Spleen (tissue), 11 donors: Measurements from ENCODE around the gene TUBGCP2. TPM values are rescaled to one million over a fixed set of nuclear protein-coding genes. Genes with fewer than 3 reads are reported as not detected.

Experiments used
- DNase-seq: peaks from one replicate; pipeline ENCODE4 v3.0.0-alpha.2; 2020
- H3K27ac ChIP-seq, 8 donors: fragments of 200-600 bp; sonication (generic) in 7 of 8; 1 replicate in 4 of 8; 2 replicates in 4 of 8; pipeline versions ENCODE4 v1.5.0 to v1.8.0; 2016 to 2021; ENCODE audit warnings: inconsistent platforms in 4 of 8, mild to moderate bottlenecking in 4 of 8, moderate library complexity in 1 of 8
- H3K27me3 ChIP-seq, 7 donors: fragments of 200-600 bp; sonication (generic) in 6 of 7; replicated peaks in 1 of 7; 1 replicate in 4 of 7; 2 replicates in 3 of 7; pipeline versions ENCODE4 v1.5.0 to v1.8.0; 2016 to 2021; ENCODE audit warnings: inconsistent platforms in 3 of 7, mild to moderate bottlenecking in 1 of 7
- H3K36me3 ChIP-seq, 6 donors: fragments of 200-600 bp; sonication (generic) in 5 of 6; 1 replicate in 4 of 6; 2 replicates in 2 of 6; pipeline versions ENCODE4 v1.5.0 to v1.8.0; 2016 to 2021; ENCODE audit warnings: inconsistent platforms in 2 of 6
- H3K4me1 ChIP-seq, 6 donors: fragments of 200-600 bp; sonication (generic) in 5 of 6; 1 replicate in 3 of 6; 2 replicates in 3 of 6; pipeline versions ENCODE4 v1.5.0 to v1.8.0; 2016 to 2021; ENCODE audit warnings: inconsistent platforms in 3 of 6
- H3K4me3 ChIP-seq, 8 donors: fragments of 200-600 bp; sonication (generic) in 7 of 8; 1 replicate in 4 of 8; 2 replicates in 4 of 8; pipeline versions ENCODE4 v1.5.0 to v1.8.0; 2016 to 2021; ENCODE audit warnings: inconsistent platforms in 4 of 8, mild to moderate bottlenecking in 4 of 8, moderate library complexity in 2 of 8
- H3K9me3 ChIP-seq, 8 donors: fragments of 200-600 bp; sonication (generic) in 7 of 8; 1 replicate in 4 of 8; 2 replicates in 4 of 8; pipeline versions ENCODE4 v1.5.0 to v1.8.0; 2016 to 2021; ENCODE audit warnings: inconsistent platforms in 4 of 8
- POLR2A ChIP-seq, 3 donors: fragments of 450-650 bp; IDR thresholded peaks; one replicate each; pipeline ENCODE4 v1.5.1; 2017; ENCODE audit warnings: antibody characterized with exemption in 3 of 3, mild to moderate bottlenecking in 1 of 3
- POLR2AphosphoS5 ChIP-seq, 3 donors: sonication (generic); formaldehyde crosslinking; IDR thresholded peaks; one replicate each; pipeline ENCODE4 v1.5.1; 2017; ENCODE audit warnings: antibody characterized with exemption in 3 of 3
- WGBS, 5 donors: extraction: QIAGEN DNeasy Blood & Tissue Kit in 3 of 5; methylation state at CpG; one replicate each; pipeline versions ENCODE4 v1.1.5 to v1.1.7; 2013 to 2018; 5-methylcytosine and 5-hydroxymethylcytosine counted together
- intact Hi-C: fragments of 100-400 bp; cut with DNase I; formaldehyde crosslinking; loops from one replicate; pipeline ENCODE4 v1.15.0; 2023; ENCODE audit warnings: low total_unique reads
- polyA plus RNA-seq, 3 donors: library from polyadenylated mRNA; stranded (reverse); fragments of 200-250 nt; gene quantifications; one replicate each; pipeline ENCODE4 v1.2.1, GENCODE V29; 2013
- total RNA-seq, 7 donors: library from RNA; depleted of rRNA in 3 of 7; stranded (reverse); fragments of >200 nt in 3 of 7; fragmentation: NEBNext Ultra II Directional in 4 of 7; extraction: Animal tissue kit (Norgen Biotek cat#: 25700) in 4 of 7; gene quantifications; one replicate each; pipeline versions ENCODE4 v1.1.0 to v1.2.1, GENCODE V29; 2016 to 2021
- TF ChIP-seq, protein P1 (sequence below), 11 experiments: fragments of 200-600 bp in 7 of 11; fragments of 450-650 bp in 4 of 11; sonication (generic) in 4 of 11; IDR thresholded peaks in 8 of 11; conservative IDR thresholded peaks in 3 of 11; 1 replicate in 7 of 11; 2 replicates in 4 of 11; pipeline versions ENCODE4 v1.4.0 to v1.8.0; 2016 to 2021; ENCODE audit warnings: antibody characterized with exemption in 11 of 11, inconsistent platforms in 4 of 11, mild to moderate bottlenecking in 1 of 11
- donor health status: healthy with polysubstance abuse.
- donor health status: DM: no; HTN: no; CAD: no; lungs with moderate emphysema.
- donor health status: DM: no; HTN: no; CAD: no.
- donor health status: Bipolar disorder and iron deficiency.
- donor health status: healthy.
- donor health status: DM: no; HTN: no; CAD: no.
- donor health status: DM: yes; HTN: yes; CAD: no.

Gene TUBGCP2
- total and polyA plus RNA-seq, 10 donors: 40.2 to 201 (median 57.6) TPM

DNA sequence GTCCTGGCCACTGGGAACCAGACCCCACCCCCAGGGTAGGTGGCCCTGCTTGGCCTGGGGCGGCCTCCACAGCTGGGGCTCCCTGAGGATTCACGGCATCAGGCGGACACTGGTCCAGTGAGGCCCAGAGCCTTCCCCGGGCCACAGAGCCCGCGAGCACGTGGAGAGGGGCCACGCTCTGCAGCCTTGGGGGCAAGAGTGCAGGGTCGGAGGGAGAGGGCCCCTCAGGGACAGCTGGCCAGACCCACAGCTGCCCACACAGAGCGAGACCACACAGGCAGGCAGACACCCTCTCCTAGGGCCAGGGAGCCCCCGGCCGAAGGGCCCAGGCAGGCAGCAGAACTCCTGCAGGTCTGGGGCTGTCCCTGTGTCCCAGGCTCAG is 60.3 kb downstream of the TUBGCP2 start:
- no peak overlapping the region for H3K27ac ChIP-seq
- TF ChIP-seq POLR2A (IDR thresholded peaks at IDR 0.05): no peak
- TF ChIP-seq, protein P1, sequence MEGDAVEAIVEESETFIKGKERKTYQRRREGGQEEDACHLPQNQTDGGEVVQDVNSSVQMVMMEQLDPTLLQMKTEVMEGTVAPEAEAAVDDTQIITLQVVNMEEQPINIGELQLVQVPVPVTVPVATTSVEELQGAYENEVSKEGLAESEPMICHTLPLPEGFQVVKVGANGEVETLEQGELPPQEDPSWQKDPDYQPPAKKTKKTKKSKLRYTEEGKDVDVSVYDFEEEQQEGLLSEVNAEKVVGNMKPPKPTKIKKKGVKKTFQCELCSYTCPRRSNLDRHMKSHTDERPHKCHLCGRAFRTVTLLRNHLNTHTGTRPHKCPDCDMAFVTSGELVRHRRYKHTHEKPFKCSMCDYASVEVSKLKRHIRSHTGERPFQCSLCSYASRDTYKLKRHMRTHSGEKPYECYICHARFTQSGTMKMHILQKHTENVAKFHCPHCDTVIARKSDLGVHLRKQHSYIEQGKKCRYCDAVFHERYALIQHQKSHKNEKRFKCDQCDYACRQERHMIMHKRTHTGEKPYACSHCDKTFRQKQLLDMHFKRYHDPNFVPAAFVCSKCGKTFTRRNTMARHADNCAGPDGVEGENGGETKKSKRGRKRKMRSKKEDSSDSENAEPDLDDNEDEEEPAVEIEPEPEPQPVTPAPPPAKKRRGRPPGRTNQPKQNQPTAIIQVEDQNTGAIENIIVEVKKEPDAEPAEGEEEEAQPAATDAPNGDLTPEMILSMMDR (IDR thresholded peaks at IDR 0.05 in 8 of 11, conservative IDR thresholded peaks at IDR 0.05 in 3 of 11): no peak
- TF ChIP-seq POLR2AphosphoS5 (IDR thresholded peaks at IDR 0.05): no peak
- H3K4me3 ChIP-seq: no peak overlapping the region
- peaks cover 0 to 6% (median 0%) of the 10 kb centered on the region in 6 donors for H3K4me1 ChIP-seq
- no peaks in the 10 kb centered on the region for H3K9me3 ChIP-seq
- no peaks in the 10 kb centered on the region for H3K36me3 ChIP-seq
- no peak for DNase-seq
- intact Hi-C loops: no loop called here
- H3K27me3 ChIP-seq: peaks cover 0 to 78% (median 33%) of the 10 kb centered on the region in 7 donors
- 80 to 93% (median 90%) methylated on average over 1 to 12 of the region's 12 CpGs for WGBS, 5 donors

DNA sequence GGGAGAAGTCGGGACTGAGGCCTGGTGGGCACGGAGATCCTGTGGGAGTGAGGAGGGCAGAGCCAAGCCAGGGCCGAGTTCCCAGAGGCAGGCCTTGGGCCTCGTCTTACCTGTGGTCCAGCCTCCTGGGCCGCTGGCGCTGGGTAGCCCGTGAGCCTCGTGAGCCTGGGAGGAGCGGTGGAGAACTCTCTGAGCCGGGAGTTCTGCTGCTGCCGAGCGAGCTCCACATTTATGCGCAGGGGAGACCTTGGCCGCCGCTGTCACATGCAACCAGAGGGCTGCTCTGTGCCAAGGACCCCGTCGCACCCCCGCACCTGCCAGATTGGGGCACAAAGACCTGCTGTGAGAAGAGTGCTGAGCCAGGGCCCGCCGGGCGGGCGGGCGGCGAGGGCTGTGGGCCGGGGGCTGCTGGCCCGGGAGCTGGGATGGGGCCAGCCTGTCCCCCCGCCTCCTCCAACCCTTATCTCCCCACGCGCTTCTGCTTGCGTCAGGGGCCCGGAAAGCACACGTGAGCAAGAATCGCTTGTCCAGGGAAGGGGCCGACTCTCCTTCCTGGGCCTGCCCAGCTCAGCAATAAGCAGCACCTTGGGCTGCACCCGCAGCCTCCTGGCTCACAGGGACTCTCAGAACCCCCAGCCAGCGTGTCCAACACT is 60.9 kb downstream of the TUBGCP2 start:
- Histone ChIP-seq H3K27me3 (peaks cover 0 to 80% (median 33%) of the 10 kb centered on the region in 7 donors), H3K9me3 (no peaks in the 10 kb centered on the region), H3K36me3 (no peaks in the 10 kb centered on the region), H3K4me3 (no peak overlapping the region), H3K27ac (no peak overlapping the region), H3K4me1 (peaks cover 0 to 4% (median 0%) of the 10 kb centered on the region in 6 donors)
- TF ChIP-seq POLR2AphosphoS5 (IDR thresholded peaks at IDR 0.05) (no peak), POLR2A (IDR thresholded peaks at IDR 0.05) (no peak)
- TF ChIP-seq, protein P1 (IDR thresholded peaks at IDR 0.05 in 8 of 11, conservative IDR thresholded peaks at IDR 0.05 in 3 of 11): no peak
- 74 to 88% (median 83%) methylated on average over 24 to 36 of the region's 36 CpGs for WGBS, 5 donors
- intact Hi-C loops: no loop called here
- no peak for DNase-seq

DNA sequence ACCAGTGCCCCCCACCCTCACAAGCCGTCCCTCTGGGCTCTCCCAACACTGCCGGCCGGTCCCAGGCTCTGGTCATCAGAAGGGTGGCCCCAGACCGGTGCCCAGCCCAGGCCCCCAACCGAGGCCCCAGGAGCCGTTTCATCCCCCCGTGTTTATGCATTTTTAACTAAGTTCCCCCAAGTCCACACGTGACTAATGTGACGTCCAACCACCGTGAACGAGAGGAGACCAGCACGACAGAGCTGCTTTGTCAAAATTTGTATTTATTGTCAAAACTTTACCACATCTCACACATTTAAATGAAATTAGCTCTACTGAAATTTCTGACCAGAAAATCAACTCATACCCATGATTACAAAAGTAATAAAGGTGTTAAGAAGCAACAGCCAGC is 62.4 kb downstream of the TUBGCP2 start:
- Histone ChIP-seq H3K36me3 (no peaks in the 10 kb centered on the region), H3K27me3 (peaks cover 0 to 83% (median 33%) of the 10 kb centered on the region in 7 donors), H3K27ac (no peak overlapping the region), H3K4me3 (no peak overlapping the region), H3K9me3 (no peaks in the 10 kb centered on the region), H3K4me1 (peaks cover 0 to 16% (median 10%) of the 10 kb centered on the region in 6 donors)
- no peak for DNase-seq
- intact Hi-C loops: no loop called here
- TF ChIP-seq POLR2AphosphoS5 (IDR thresholded peaks at IDR 0.05): no peak
- no peak for TF ChIP-seq POLR2A (IDR thresholded peaks at IDR 0.05)
- TF ChIP-seq, protein P1 (IDR thresholded peaks at IDR 0.05 in 8 of 11, conservative IDR thresholded peaks at IDR 0.05 in 3 of 11): no peak
- WGBS, 5 donors: 67 to 78% (median 73%) methylated on average over 12 of the region's 12 CpGs

DNA sequence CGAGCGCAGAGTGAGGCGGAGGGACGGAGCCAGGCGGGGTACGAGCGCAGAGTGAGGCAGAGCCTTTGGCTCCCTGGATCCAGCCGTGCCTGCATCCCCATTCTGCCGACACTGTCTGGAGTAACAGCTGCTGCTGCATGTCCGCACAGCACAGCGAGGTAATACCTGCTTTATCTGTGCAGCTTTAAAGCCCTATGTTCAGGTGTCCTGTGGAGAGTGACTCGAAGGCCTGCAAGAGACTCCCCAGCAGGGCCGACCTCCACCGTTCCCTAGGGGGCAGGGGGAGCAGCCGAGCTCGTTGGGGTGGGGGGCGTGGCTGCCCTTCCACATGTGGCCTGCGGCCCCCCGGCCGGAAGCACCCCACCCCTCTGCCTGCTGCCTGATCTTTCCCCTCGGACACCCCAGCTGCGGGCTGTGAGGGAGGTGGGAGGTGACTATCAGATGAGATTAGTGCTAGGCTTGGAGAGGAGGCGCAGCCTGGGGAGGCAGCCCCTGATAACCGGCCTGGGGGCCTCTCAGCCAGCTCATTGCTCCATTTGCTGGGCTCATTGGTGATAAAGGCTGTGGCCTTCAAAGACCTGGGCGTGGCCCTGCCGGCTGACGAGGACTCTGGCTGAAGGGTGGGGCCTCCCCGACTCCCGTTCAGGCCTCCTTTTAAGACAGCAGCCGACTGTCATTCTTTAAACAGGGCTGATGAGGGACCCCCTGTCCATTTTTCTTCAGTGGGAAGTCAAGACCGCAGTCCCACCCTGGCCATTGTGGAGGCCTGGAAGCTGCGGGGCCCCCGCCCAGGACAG is 63.0 kb downstream of the TUBGCP2 start:
- Histone ChIP-seq H3K9me3 (no peaks in the 10 kb centered on the region), H3K4me1 (peaks cover 3 to 22% (median 16%) of the 10 kb centered on the region in 6 donors), H3K27ac (no peak overlapping the region), H3K36me3 (no peaks in the 10 kb centered on the region), H3K27me3 (peaks cover 0 to 88% (median 33%) of the 10 kb centered on the region in 7 donors), H3K4me3 (no peak overlapping the region)
- TF ChIP-seq, protein P1 (IDR thresholded peaks at IDR 0.05 in 8 of 11, conservative IDR thresholded peaks at IDR 0.05 in 3 of 11): no peak
- TF ChIP-seq POLR2AphosphoS5 (IDR thresholded peaks at IDR 0.05) (no peak), POLR2A (IDR thresholded peaks at IDR 0.05) (no peak)
- DNase-seq: no peak
- intact Hi-C loops: no loop called here
- WGBS, 5 donors: 58 to 80% (median 71%) methylated on average over 13 to 33 of the region's 33 CpGs
